IMR-90 (cell line): ENCODE measurements around the gene GOLPH3L. TPM values are rescaled to one million over a fixed set of nuclear protein-coding genes. Genes with fewer than 3 reads are reported as not detected.

Experiments
- ATAC-seq: fragments of 200-7000 bp; cut with Tn5 transposase; 2 replicates; pipeline ENCODE4 v1.9.1; 2020; ENCODE audit warnings: low read depth, mild to moderate bottlenecking, moderate library complexity
- BruUV-seq: library from RNA; stranded (reverse); fragments of 400-500 nt; replicated peaks from 2 replicates; lab custom pipeline; 2021; lab: Mats Ljungman, UMichigan
- CTCF ChIA-PET: fragments of 300-600 bp; formaldehyde crosslinking; extraction: SDS; loops from one replicate; lab custom pipeline; 2021; ENCODE audit warnings: antibody characterized with exemption; lab: Yijun Ruan, JAX
- POLR2A ChIA-PET: fragments of 300-600 bp; sonication (Branson Sonifier 250); formaldehyde crosslinking; loops from one replicate; lab custom pipeline; 2022; ENCODE audit warnings: antibody characterized with exemption; ENCODE audit not compliant: unreplicated experiment; lab: Charles Lee
- DNase-seq: peaks from one replicate; pipeline ENCODE4 v3.0.0; 2013
- H2AFZ ChIP-seq: replicated peaks from 2 replicates; pipeline ENCODE3; 2013; ENCODE audit warnings: low read length, mild to moderate bottlenecking; ENCODE audit not compliant: poor library complexity
- H2AK5ac ChIP-seq: 2 replicates; pipeline ENCODE4 v1.6.1; 2013; ENCODE audit warnings: low read depth, low read length, inconsistent platforms
- H2AK9ac ChIP-seq: replicated peaks from 2 replicates; pipeline ENCODE3; 2013; ENCODE audit warnings: mild to moderate bottlenecking, low read depth, low read length, moderate library complexity; ENCODE audit not compliant: poor library complexity
- H2BK120ac ChIP-seq: 2 replicates; pipeline ENCODE4 v1.6.1; 2013; ENCODE audit warnings: low read depth, low read length, inconsistent platforms
- H2BK15ac ChIP-seq: 3 replicates; pipeline ENCODE4 v1.6.1; 2013; ENCODE audit warnings: low read depth, low read length, inconsistent platforms
- H2BK20ac ChIP-seq: 2 replicates; pipeline ENCODE4 v1.6.1; 2013; ENCODE audit warnings: low read depth, mild to moderate bottlenecking, inconsistent platforms, low read length, moderate library complexity
- H2BK5ac ChIP-seq: 2 replicates; pipeline ENCODE4 v1.6.1; 2013; ENCODE audit warnings: mild to moderate bottlenecking, low read depth, low read length, inconsistent platforms; ENCODE audit not compliant: poor library complexity, severe bottlenecking
- H3K14ac ChIP-seq: replicated peaks from 2 replicates; pipeline ENCODE4 v1.6.1; 2013; ENCODE audit warnings: low read depth, low read length, inconsistent platforms
- H3K18ac ChIP-seq: 2 replicates; pipeline ENCODE4 v1.6.1; 2013; ENCODE audit warnings: low read depth, low read length, control low read depth
- H3K23ac ChIP-seq: 2 replicates; pipeline ENCODE4 v1.6.1; 2013; ENCODE audit warnings: low read depth, low read length, inconsistent platforms
- H3K27ac ChIP-seq: 2 replicates; pipeline ENCODE4 v1.5.1; 2013; ENCODE audit warnings: mild to moderate bottlenecking, control low read depth, low read length; ENCODE audit not compliant: insufficient read depth
- H3K27me3 ChIP-seq: 2 replicates; pipeline ENCODE4 v1.6.1; 2013; ENCODE audit warnings: low read length; ENCODE audit not compliant: control insufficient read depth, insufficient read depth
- H3K36me3 ChIP-seq: 2 replicates; pipeline ENCODE4 v1.6.1; 2013; ENCODE audit warnings: low read length, mixed read lengths; ENCODE audit not compliant: control insufficient read depth, insufficient read depth
- H3K4ac ChIP-seq: 2 replicates; pipeline ENCODE4 v1.6.1; 2013; ENCODE audit warnings: low read depth, low read length, inconsistent platforms
- H3K4me1 ChIP-seq: 2 replicates; pipeline ENCODE4 v1.6.1; 2013; ENCODE audit warnings: low read length, mixed read lengths; ENCODE audit not compliant: control insufficient read depth, insufficient read depth
- H3K4me2 ChIP-seq: 2 replicates; pipeline ENCODE4 v1.6.1; 2013; ENCODE audit warnings: low read depth, mild to moderate bottlenecking, control low read depth, low read length, moderate library complexity
- H3K4me3 ChIP-seq: 2 replicates; pipeline ENCODE4 v1.5.1; 2013; ENCODE audit warnings: low read depth, mild to moderate bottlenecking, control low read depth, low read length, moderate library complexity; ENCODE audit not compliant: insufficient read depth
- H3K56ac ChIP-seq: 2 replicates; pipeline ENCODE4 v1.6.1; 2013; ENCODE audit warnings: low read length, inconsistent platforms; ENCODE audit not compliant: insufficient read depth; ENCODE audit errors: extremely low read depth
- H3K79me1 ChIP-seq, 2 experiments: 2 replicates each; pipeline ENCODE4 v1.6.1; 2013; ENCODE audit warnings: low read length in 2 of 2, inconsistent platforms in 1 of 2, low read depth in 1 of 2
- H3K9ac ChIP-seq: 2 replicates; pipeline ENCODE4 v1.6.1; 2013; ENCODE audit warnings: low read depth, low read length, control low read depth
- H3K9me1 ChIP-seq: 2 replicates; pipeline ENCODE4 v1.6.1; 2013; ENCODE audit warnings: low read length, inconsistent platforms; ENCODE audit not compliant: insufficient read depth
- H3K9me3 ChIP-seq: 2 replicates; pipeline ENCODE4 v1.6.1; 2013; ENCODE audit warnings: low read length; ENCODE audit not compliant: control insufficient read depth, insufficient read depth
- H4K20me1 ChIP-seq: 2 replicates; pipeline ENCODE4 v1.6.1; 2013; ENCODE audit warnings: low read length, inconsistent platforms; ENCODE audit not compliant: insufficient read depth
- H4K5ac ChIP-seq: 2 replicates; pipeline ENCODE4 v1.6.1; 2013; ENCODE audit warnings: mild to moderate bottlenecking, low read depth, low read length, control low read depth
- H4K8ac ChIP-seq, 2 experiments: 2 replicates each; pipeline ENCODE4 v1.6.1; 2013; ENCODE audit warnings: low read depth in 2 of 2, low read length in 2 of 2, control low read depth in 1 of 2, inconsistent platforms in 1 of 2
- H4K91ac ChIP-seq: 2 replicates; pipeline ENCODE4 v1.6.1; 2013; ENCODE audit warnings: low read depth, low read length, inconsistent platforms; ENCODE audit not compliant: insufficient read depth
- ELK1 ChIP-seq: fragments of 150-350 bp; IDR thresholded peaks from 2 replicates; pipeline ENCODE4 v1.6.1; 2016; ENCODE audit warnings: low read depth, mild to moderate bottlenecking, low read length, moderate library complexity, borderline replicate concordance
- MAZ ChIP-seq: IDR thresholded peaks from 2 replicates; pipeline ENCODE4 v1.6.1; 2012; ENCODE audit warnings: low read depth, mild to moderate bottlenecking, low read length, improper control_type of control experiment, moderate library complexity, borderline replicate concordance
- NFE2L2 ChIP-seq: fragments of 150-350 bp; IDR thresholded peaks from 2 replicates; pipeline ENCODE4 v1.6.1; 2016; ENCODE audit warnings: low read depth, mild to moderate bottlenecking, low read length
- RFX5 ChIP-seq: IDR thresholded peaks from 2 replicates; pipeline ENCODE4 v1.8.0; 2012; ENCODE audit warnings: low read depth, mild to moderate bottlenecking, low read length, moderate library complexity
- SMC3 ChIP-seq: fragments of 150-350 bp; IDR thresholded peaks from 2 replicates; pipeline ENCODE4 v1.6.1; 2016; ENCODE audit warnings: low read depth, mild to moderate bottlenecking, antibody characterized with exemption, low read length, moderate library complexity
- USF2 ChIP-seq: fragments of 150-350 bp; IDR thresholded peaks from 2 replicates; pipeline ENCODE4 v1.6.1; 2017; ENCODE audit warnings: mild to moderate bottlenecking, antibody characterized with exemption, low read length, low read depth
- WGBS, 2 experiments: methylation state at CpG; one replicate each; pipeline versions ENCODE4 v1.1.5 to v1.1.7; 2013; ENCODE audit warnings: missing lambda C conversion rate in 2 of 2; ENCODE audit not compliant: insufficient read length in 1 of 2; ENCODE audit errors: extremely low coverage in 2 of 2; 5-methylcytosine and 5-hydroxymethylcytosine counted together
- dilution Hi-C: fragments of 300-500 bp; cut with HindIII; formaldehyde crosslinking; loops from one replicate; pipeline ENCODE4 v1.14.3; 2018; ENCODE audit warnings: low sequenced_read_pairs; ENCODE audit not compliant: unreplicated experiment
- in situ Hi-C: fragments of 300-500 bp; cut with MboI; formaldehyde crosslinking; loops from 3 replicates; pipeline ENCODE4 v1.14.3; 2019; ENCODE audit warnings: low sequenced_read_pairs, inconsistent platforms, mixed read lengths
- intact Hi-C: fragments of 100-400 bp; cut with micrococcal nuclease; formaldehyde crosslinking; loops from 2 replicates; pipeline ENCODE4 v1.10.0; 2022
- polyA plus RNA-seq, 3 experiments: library from polyadenylated mRNA; depleted of rRNA; stranded (reverse); fragments of >200 nt; gene quantifications; 2 replicates each; pipeline ENCODE4 v1.2.3, GENCODE V29; 2012; ENCODE audit warnings: low replicate concordance in 1 of 3
- total RNA-seq: library from RNA; depleted of rRNA; stranded (reverse); fragments of >200 nt; gene quantifications from 2 replicates; pipeline ENCODE4 v1.2.3, GENCODE V29; 2012

GOLPH3L gene
- total and polyA plus RNA-seq, 2 of the 4 experiments (the other 2 are of a cell fraction), result 9.5 to 11.0 TPM

- H3K9me3 ChIP-seq, result no peaks in the 10 kb centered on the region
- H3K27me3 ChIP-seq, result no peaks in the 10 kb centered on the region
- no peak for DNase-seq
- H3K18ac ChIP-seq, result no peak overlapping the region
- peak overlapping the region; percentile 8 for H2BK5ac ChIP-seq
- H3K14ac ChIP-seq, result no peak overlapping the region
- H3K4me2 ChIP-seq, result peak overlapping the region; percentile 76
- ATAC-seq, result no peak
- in situ Hi-C loops (no loop called here), dilution Hi-C loops (no loop called here), intact Hi-C loops (loop anchor here (2.0 kb wide), 1 partner anchor 184 kb away; no protein-coding TSS in a partner anchor)
- H2BK120ac ChIP-seq, result no peak overlapping the region
- H3K9ac ChIP-seq, result peak overlapping the region; percentile 33; the same call in 1 of the 2 replicates
- H2AK9ac ChIP-seq, result peak overlapping the region; percentile 85
- CTCF ChIA-PET, result interaction anchor here (1.0 to 1.6 kb wide), 3 partner anchors 9 to 68 kb away, joined by 3 to 7 read pairs (median 4); no protein-coding TSS in a partner anchor
- no peak overlapping the region for H3K27ac ChIP-seq
- H4K91ac ChIP-seq, result no peak overlapping the region
- peak overlapping the region; percentile 54 for H3K4me3 ChIP-seq
- no peak overlapping the region for H2BK15ac ChIP-seq
- WGBS, 2 experiments, result 0% methylated on average over 5 of the region's 9 CpGs; no CpG with 5 or more reads in 1 of the 2 experiments
- H2BK20ac ChIP-seq, result no peak overlapping the region
- peaks cover 3% of the 10 kb centered on the region for H3K9me1 ChIP-seq
- H3K79me1 ChIP-seq, result peaks cover 26 to 41% of the 10 kb centered on the region in 2 experiments
- BruUV-seq, result no TSS peak
- H2AFZ ChIP-seq, result peak overlapping the region; percentile 85
- peaks cover 10% of the 10 kb centered on the region for H3K36me3 ChIP-seq
- no peak overlapping the region for H4K5ac ChIP-seq
- peak overlapping the region; percentile 5; the same call in 1 of the 2 replicates for H3K4ac ChIP-seq
- POLR2A ChIA-PET, result no interaction called here
- H3K56ac ChIP-seq, result peak overlapping the region; percentile 50; the same call in 1 of the 2 replicates
- no peak for TF ChIP-seq ELK1
- TF ChIP-seq MAZ, result no peak
- TF ChIP-seq RFX5, result no peak
- no peak for TF ChIP-seq SMC3
- no peak for TF ChIP-seq NFE2L2
- no peak for TF ChIP-seq USF2
- no peaks in the 10 kb centered on the region; the same call in 1 of the 2 replicates for H3K4me1 ChIP-seq
- no peak overlapping the region for H2AK5ac ChIP-seq
- H3K23ac ChIP-seq, result no peak overlapping the region; the same call in 1 of the 2 replicates
- H4K20me1 ChIP-seq, result no peaks in the 10 kb centered on the region; the same call in 1 of the 2 replicates
- peak overlapping the region in 1 of 2 experiments; percentile 45; a peak in 1 of 4 replicates for H4K8ac ChIP-seq
Observed at GRCh38 chr1:150628766-150629114, 68.2 kb downstream of the GOLPH3L start.
